Ishikawa (cell line): Measurements from ENCODE around the gene CR1.

Source experiments
- CEBPB ChIP-seq: IDR thresholded peaks from 2 replicates; pipeline ENCODE4 v1.6.1; 2012
- CREB1 ChIP-seq: IDR thresholded peaks from 2 replicates; pipeline ENCODE4 v1.6.1; 2012; ENCODE audit warnings: low read depth
- EGR1 ChIP-seq: IDR thresholded peaks from 2 replicates; pipeline ENCODE4 v1.6.1; 2012
- EP300 ChIP-seq: IDR thresholded peaks from 2 replicates; pipeline ENCODE4 v1.6.1; 2012; ENCODE audit warnings: borderline replicate concordance
- FOXM1 ChIP-seq: IDR thresholded peaks from 2 replicates; pipeline ENCODE4 v1.6.1; 2012; ENCODE audit warnings: low read depth, borderline replicate concordance
- MAX ChIP-seq: IDR thresholded peaks from 2 replicates; pipeline ENCODE4 v1.6.1; 2012
- NFIC ChIP-seq: IDR thresholded peaks from 2 replicates; pipeline ENCODE4 v1.6.1; 2012
- RAD21 ChIP-seq: IDR thresholded peaks from 2 replicates; pipeline ENCODE4 v1.6.1; 2012; ENCODE audit warnings: low read depth
- REST ChIP-seq: IDR thresholded peaks from 2 replicates; pipeline ENCODE4 v1.6.1; 2012; ENCODE audit warnings: low read depth, mild to moderate bottlenecking
- TAF1 ChIP-seq: IDR thresholded peaks from 2 replicates; pipeline ENCODE4 v1.6.1; 2012; ENCODE audit warnings: low read depth, mild to moderate bottlenecking
- TCF12 ChIP-seq: IDR thresholded peaks from 2 replicates; pipeline ENCODE4 v1.6.1; 2012; ENCODE audit warnings: low read depth
- TEAD4 ChIP-seq: IDR thresholded peaks from 2 replicates; pipeline ENCODE4 v1.6.1; 2012
- USF1 ChIP-seq: IDR thresholded peaks from 2 replicates; pipeline ENCODE4 v1.6.1; 2012
- YY1 ChIP-seq: IDR thresholded peaks from 2 replicates; pipeline ENCODE4 v1.6.1; 2012; ENCODE audit warnings: low read depth
- ZBTB7A ChIP-seq: IDR thresholded peaks from 2 replicates; pipeline ENCODE4 v1.6.1; 2012; ENCODE audit warnings: low read depth

The CR1 gene

GRCh38 chr1:207620543-207620893, 124.6 kb downstream of the CR1 start:
- TF ChIP-seq EGR1 (no peak), RAD21 (no peak), FOXM1 (no peak), REST (no peak), CEBPB (no peak), TAF1 (no peak), EP300 (no peak)

- TF ChIP-seq TCF12 (no peak), TEAD4 (no peak), EP300 (no peak), ZBTB7A (no peak), YY1 (no peak), CREB1 (no peak), EGR1 (no peak), NFIC (no peak), RAD21 (no peak), USF1 (no peak), TAF1 (no peak), MAX (no peak), CEBPB (no peak), FOXM1 (no peak), REST (no peak)
These were observed 131.0 kb downstream of the CR1 start for GRCh38 chr1:207626972-207627337.

- TF ChIP-seq RAD21 (no peak), NFIC (no peak), USF1 (no peak), TAF1 (no peak), CEBPB (no peak), CREB1 (no peak), TCF12 (no peak), TEAD4 (no peak), EP300 (no peak), EGR1 (no peak), FOXM1 (no peak), ZBTB7A (no peak), MAX (no peak), YY1 (no peak), REST (no peak)
These were observed 131.5 kb downstream of the CR1 start for GRCh38 chr1:207627496-207627895.

GRCh38 chr1:207628776-207629175, 132.8 kb downstream of the CR1 start:
- TF ChIP-seq CREB1 (no peak), YY1 (no peak), REST (no peak), EGR1 (no peak), CEBPB (no peak), NFIC (no peak), TCF12 (no peak), RAD21 (no peak), EP300 (no peak), TEAD4 (no peak)
